SKM-1 (cell line): Measurements from ENCODE around the gene EIF3A.
"Not testable (repeated sequence)": the region's sequence is repeated elsewhere in the genome, so short reads cannot be mapped to it uniquely, and the experiment has no call there.

ENCODE experiments used
- DNase-seq: peaks from one replicate; lab custom pipeline; 2025; ENCODE audit not compliant: unreplicated experiment; lab: John Stamatoyannopoulos, UW

Gene EIF3A

GRCh38 chr10:119100434-119101238 lies 20.0 kb upstream of the EIF3A start:
- DNase-seq: no peak

GRCh38 chr10:119098576-119098975 lies 18.0 kb upstream of the EIF3A start:
- DNase-seq: no peak

GRCh38 chr10:119096641-119097415 lies 16.2 kb upstream of the EIF3A start:
- DNase-seq: not testable (repeated sequence)

- no peak for DNase-seq
Measured at GRCh38 chr10:119095640-119096039, 15.0 kb upstream of the EIF3A start.

- DNase-seq: no peak
Measured at GRCh38 chr10:119090968-119091367, 10.4 kb upstream of the EIF3A start.

GRCh38 chr10:119090026-119090795 lies 9.6 kb upstream of the EIF3A start:
- no peak for DNase-seq

- no peak for DNase-seq
Measured at GRCh38 chr10:119087271-119087882, 6.8 kb upstream of the EIF3A start.

- no peak for DNase-seq
Measured at GRCh38 chr10:119084896-119085295, 4.3 kb upstream of the EIF3A start.

- no peak for DNase-seq
Measured at GRCh38 chr10:119079599-119080520, 757 bp downstream of the EIF3A start.

GRCh38 chr10:119078422-119079179 lies 2.0 kb downstream of the EIF3A start:
- no peak for DNase-seq

- DNase-seq: no peak
Measured at GRCh38 chr10:119073584-119073983, 7.0 kb downstream of the EIF3A start.

- DNase-seq: no peak
Measured at GRCh38 chr10:119070395-119071165, 10.0 kb downstream of the EIF3A start.

- no peak for DNase-seq
Measured at GRCh38 chr10:119061926-119062325, 18.7 kb downstream of the EIF3A start.

GRCh38 chr10:119061352-119061751 lies 19.3 kb downstream of the EIF3A start:
- no peak for DNase-seq

GRCh38 chr10:119060107-119060506 lies 20.5 kb downstream of the EIF3A start:
- DNase-seq: no peak

GRCh38 chr10:119059557-119059956 lies 21.1 kb downstream of the EIF3A start:
- no peak for DNase-seq

GRCh38 chr10:119058010-119058409 lies 22.6 kb downstream of the EIF3A start:
- no peak for DNase-seq

- no peak for DNase-seq
Measured at GRCh38 chr10:119055472-119055871, 25.1 kb downstream of the EIF3A start.

- DNase-seq: no peak
Measured at GRCh38 chr10:119051775-119052174, 28.8 kb downstream of the EIF3A start.
